Skin epidermis (tissue), 12 donors: Measurements from ENCODE around the gene EPB42.
A peak's percentile ranks its signal among the peaks of the same experiment; 100 is the strongest.

Experiments
- H3K27ac ChIP-seq, 21 experiments: fragments of 200-600 bp; sonication (generic) in 11 of 21; one replicate each; pipeline ENCODE4 v1.5.0; 2020; ENCODE audit warnings: mild to moderate bottlenecking in 3 of 21, inconsistent platforms in 2 of 21, moderate library complexity in 2 of 21
- H3K4me3 ChIP-seq, 7 experiments: fragments of 200-600 bp; sonication (generic) in 2 of 7; one replicate each; pipeline ENCODE4 v1.5.0; 2020; ENCODE audit warnings: inconsistent platforms in 2 of 7, mild to moderate bottlenecking in 2 of 7, moderate library complexity in 1 of 7

EPB42 gene

GRCh38 chr15:43220991-43221403 is at the start of gene EPB42:
EPB42 (minus strand) TSS chr15:43221018; CDS start chr15:43220825, 193 bp downstream.
- Histone ChIP-seq H3K4me3 (no peak within 1 kb of the TSS), H3K27ac (no peak within 1 kb of the TSS)

DNA sequence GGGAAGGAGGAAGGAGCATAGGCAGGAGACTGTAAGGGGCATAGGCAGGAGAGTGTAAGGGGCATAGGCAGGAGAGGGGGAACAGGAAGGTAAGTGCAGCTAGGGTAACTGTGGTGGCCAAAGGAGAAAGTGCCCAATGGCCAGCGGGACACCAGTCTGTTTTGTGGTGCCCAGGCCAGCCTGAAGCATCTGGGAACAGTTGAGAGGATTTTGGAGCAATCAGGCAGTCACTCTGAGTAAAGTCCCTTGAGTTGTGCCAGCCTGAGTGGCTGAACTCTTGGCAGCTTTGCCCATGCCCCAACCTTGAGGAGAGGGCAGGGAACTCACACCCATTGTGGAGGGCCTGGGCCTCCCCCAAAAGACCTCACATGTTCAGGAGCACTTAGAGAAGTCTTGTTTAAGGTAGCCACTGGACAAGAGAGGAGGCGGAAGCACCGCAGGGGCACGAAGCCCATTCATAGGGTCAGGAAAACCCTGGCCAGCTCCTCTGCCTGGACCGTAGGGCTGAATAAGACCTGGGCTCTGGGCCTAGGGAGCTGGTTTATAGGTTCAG is 49.4 kb upstream of the EPB42 start:
- H3K4me3 ChIP-seq, result no peak overlapping the region
- H3K27ac ChIP-seq, result peak overlapping the region in 5 of 21 experiments; percentile 8 to 46 (median 30)

GRCh38 chr15:43268111-43269105 is 47.6 kb upstream of the EPB42 start:
- H3K4me3 ChIP-seq, result no peak overlapping the region
- H3K27ac ChIP-seq, result no peak overlapping the region

DNA sequence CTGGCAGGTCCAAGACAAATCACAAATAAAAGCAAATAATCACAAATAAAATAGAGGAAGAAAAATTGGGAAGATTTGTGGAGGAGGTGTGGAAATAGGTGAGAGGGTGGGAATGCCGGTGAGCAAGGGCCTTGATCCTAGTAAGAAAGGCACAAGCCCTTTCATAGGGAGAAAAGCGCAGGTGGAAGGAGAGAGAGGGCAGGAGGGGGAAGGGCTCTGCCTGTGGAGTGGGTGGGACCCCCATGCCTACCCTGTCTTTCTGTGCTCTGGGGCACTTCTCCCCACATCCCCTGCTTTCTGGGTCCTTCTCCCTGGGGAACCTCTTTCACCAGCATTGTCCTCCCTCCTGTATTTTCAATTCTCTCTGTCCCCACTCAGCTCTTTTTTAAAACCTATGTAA is 46.6 kb upstream of the EPB42 start:
- H3K27ac ChIP-seq, result peak overlapping the region in 7 of 21 experiments; percentile 18 to 60 (median 36)
- H3K4me3 ChIP-seq, result no peak overlapping the region

DNA sequence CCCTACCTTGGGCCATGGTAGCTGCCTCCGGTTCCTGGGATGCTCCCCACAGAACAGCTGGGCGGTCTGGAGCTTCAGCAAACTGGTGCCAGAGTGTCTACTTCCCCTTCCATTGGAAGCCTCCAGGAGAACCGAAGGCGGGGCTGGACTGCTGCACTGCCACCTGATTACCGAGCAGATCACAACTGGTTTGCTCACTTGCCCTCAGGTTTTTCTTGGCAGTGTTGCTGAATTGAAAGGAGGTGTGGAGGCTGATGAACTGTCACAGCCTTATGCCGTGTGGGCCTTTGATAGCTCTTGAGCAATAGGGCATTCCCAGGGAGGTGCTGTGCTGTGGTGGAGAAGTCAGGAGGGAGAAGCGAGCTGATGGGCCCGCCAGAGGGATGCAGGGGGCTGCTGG is 46.0 kb upstream of the EPB42 start, which contains the start of gene TGM5:
TSS of gene TGM5 (minus strand) at position 95 of the 400 bp plus-strand sequence. CDS start at position 16, 79 bp downstream.
- H3K4me3 ChIP-seq, result peak within 1 kb of the TSS in 1 of 7 experiments; percentile 12

GRCh38 chr15:43266386-43266785 is 45.6 kb upstream of the EPB42 start:
- peak overlapping the region in 13 of 21 experiments; percentile 17 to 76 (median 47) for H3K27ac ChIP-seq
- H3K4me3 ChIP-seq, result peak overlapping the region in 1 of 7 experiments; percentile 12

More for the DNA sequence above, 46.0 kb upstream of the EPB42 start, which contains the start of gene TGM5:
- H3K27ac ChIP-seq, result peak within 1 kb of the TSS in 14 of 21 experiments; percentile 17 to 76 (median 52)

- no peak overlapping the region for H3K4me3 ChIP-seq
- H3K27ac ChIP-seq, result no peak overlapping the region
Observed at GRCh38 chr15:43260011-43260615, 39.3 kb upstream of the EPB42 start.

DNA sequence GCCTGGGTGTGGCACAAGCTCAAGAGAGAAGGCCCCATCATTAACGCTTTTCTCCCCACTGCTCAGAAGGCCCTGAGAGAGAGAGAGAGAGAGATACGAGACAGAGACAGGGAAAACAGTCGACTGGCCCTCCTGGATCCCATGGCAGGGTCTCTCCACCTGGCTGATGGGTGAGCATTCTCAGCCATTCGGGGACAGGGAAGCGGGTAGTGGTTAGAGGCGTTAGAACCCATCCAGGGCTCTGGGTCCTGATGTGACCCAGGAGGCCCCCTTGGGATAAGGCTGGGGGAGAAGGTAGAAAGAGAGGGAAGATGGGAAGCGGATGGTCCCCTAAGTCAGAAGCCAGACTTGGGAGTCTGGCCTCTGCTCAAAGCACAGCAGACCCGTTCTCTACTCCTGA is 38.0 kb upstream of the EPB42 start:
- no peak overlapping the region for H3K4me3 ChIP-seq
- no peak overlapping the region for H3K27ac ChIP-seq

DNA sequence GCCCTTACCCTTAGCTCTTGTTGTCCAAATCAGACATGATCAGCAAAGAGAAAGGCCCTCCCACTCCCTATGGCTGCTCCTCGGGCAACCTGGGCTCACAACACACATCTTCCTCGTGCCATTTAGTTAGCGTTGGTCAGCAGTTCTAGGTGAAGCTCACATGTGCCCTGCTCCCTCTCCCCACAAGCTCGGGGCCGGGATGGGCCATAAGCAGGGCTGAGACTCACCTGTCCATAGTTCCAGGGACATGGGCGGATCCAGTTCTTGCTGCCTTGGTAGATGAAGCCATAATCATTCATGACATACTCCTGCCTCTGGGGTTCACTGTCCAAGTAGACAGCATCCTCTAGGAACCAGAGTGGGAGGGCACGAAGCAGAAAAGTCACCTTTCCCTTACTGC is 35.5 kb upstream of the EPB42 start:
- Histone ChIP-seq H3K27ac (no peak overlapping the region), H3K4me3 (no peak overlapping the region)

DNA sequence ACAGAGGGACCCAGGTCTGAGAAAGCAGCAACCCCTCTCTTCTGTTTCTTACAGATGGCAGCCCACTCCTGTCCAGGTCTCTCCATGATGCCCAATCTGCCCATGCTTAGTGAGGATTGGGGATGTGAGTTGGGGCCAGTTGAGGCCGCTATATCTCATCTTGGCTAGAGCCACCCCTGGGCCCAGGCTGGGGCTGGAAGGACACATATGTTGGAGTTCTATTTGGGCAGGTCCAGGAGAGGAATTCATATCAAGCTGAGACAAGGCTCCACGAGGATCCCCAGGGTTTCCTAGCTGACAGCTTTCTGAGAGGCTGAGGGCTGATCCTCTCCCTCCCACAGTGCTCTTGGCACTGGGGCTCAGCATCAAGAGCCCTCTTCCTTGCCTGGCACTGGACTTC is 34.6 kb upstream of the EPB42 start:
- no peak overlapping the region for H3K4me3 ChIP-seq
- H3K27ac ChIP-seq, result no peak overlapping the region

- H3K4me3 ChIP-seq, result no peak overlapping the region
- peak overlapping the region in 2 of 21 experiments; percentile 11 to 40 for H3K27ac ChIP-seq
Observed at GRCh38 chr15:43253431-43254403, 32.9 kb upstream of the EPB42 start.

GRCh38 chr15:43251871-43252250 is 31.0 kb upstream of the EPB42 start:
- no peak overlapping the region for H3K27ac ChIP-seq
- no peak overlapping the region for H3K4me3 ChIP-seq

DNA sequence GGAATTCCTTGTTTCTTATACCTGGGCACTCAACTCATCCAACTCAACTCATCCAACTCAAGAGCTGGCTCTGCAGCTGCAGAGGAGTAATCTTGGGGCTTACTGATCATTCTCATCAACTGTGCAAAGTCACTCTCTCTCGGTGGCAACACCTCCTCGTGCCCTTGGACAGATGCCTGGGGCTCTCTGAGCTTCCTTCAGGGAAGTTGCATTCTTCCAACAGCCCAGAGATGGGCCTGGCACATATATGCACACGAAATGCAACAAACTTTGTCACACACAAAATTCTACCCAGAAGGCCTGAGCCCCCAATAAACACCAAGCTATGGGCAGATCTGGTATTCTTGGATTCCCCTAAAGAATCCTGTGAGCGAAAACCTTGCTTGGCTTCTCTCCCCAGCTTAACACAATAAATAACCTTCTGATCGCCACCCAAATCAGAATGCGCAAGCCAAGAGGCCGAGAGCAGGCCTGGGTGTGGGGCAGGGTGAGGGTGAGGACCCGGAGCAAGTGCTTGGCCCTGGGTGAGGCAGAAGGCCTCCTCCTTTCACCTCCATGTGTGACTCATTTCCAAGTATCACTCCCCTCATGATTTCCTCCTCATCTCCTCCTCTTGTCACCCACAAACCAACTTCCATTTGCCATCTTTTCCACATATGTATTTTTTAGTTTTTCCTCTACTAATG is 30.5 kb upstream of the EPB42 start:
- H3K27ac ChIP-seq, result peak overlapping the region in 3 of 21 experiments; percentile 5 to 51 (median 23)
- no peak overlapping the region for H3K4me3 ChIP-seq

DNA sequence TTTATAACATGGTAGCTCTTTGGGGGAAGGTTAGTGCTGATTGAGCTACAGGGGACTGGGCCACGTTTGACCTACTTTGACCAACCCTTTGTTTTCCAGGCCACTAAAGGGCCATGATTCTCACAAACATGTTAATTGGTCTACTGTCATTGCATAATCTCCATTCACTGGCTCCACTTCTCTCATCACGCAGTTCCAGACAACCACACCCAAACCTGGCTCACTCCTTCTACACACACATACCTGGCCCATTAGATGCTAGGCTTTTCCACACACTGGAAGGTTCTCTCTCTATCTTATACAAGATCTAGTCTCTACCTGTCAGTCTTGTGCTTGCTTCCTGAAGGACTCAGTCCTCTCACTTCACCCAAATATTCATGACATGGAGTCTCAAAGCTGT is 30.0 kb upstream of the EPB42 start:
- H3K4me3 ChIP-seq, result no peak overlapping the region
- H3K27ac ChIP-seq, result peak overlapping the region in 2 of 21 experiments; percentile 51

DNA sequence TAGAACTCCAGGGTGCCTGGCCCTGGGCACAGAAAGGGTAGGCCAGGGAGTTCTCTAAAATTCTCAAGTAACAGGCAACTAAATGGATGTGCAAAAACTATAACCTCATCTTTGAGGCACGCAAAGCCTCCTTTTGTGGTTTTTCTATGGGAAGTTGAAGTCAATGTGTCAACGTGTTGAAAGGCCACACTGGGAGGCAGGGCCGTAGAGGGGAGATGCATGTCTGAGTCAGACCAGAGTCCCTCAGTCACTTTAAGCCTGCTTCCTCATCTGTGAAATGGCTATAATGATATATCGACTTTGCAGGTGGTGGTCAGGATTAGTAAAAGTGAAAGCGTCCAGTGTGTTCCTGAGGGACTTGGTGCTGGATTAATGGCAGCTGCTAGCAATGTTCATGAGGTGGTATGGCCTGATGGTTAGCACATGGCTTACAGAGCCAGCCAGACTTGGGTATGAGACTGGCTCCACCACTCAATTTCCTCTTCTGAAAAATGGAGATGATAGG is 28.9 kb upstream of the EPB42 start:
- H3K27ac ChIP-seq, result peak overlapping the region in 2 of 21 experiments; percentile 7 to 51
- no peak overlapping the region for H3K4me3 ChIP-seq

- H3K27ac ChIP-seq, result peak overlapping the region in 1 of 21 experiments; percentile 7
- no peak overlapping the region for H3K4me3 ChIP-seq
Observed at GRCh38 chr15:43249236-43249635, 28.4 kb upstream of the EPB42 start.

DNA sequence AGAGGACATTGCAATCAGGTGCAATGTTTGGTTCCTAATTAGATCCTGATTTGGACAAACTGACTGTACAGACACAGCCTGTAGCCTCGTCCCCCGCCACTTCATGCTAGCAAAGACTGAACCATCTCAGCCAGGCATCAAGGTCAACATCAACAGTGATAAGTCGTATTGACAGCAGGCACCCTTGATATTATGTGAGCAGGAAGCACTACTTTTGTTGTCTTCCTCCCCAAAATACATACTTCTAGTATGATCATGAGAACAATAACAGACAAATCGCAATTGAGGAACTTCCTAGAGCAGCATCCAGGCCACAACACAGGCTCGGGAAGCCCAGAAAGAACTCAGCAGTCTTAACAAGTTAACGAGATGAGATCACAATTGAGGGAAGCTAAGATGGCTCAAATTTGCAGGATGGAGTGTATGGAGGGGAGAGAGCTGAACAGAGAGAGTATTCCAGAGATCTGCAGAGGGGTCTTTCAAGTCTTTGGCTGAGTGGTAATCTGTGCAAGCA is 25.5 kb upstream of the EPB42 start:
- Histone ChIP-seq H3K27ac (no peak overlapping the region), H3K4me3 (no peak overlapping the region)

GRCh38 chr15:43244092-43244491 is 23.3 kb upstream of the EPB42 start:
- Histone ChIP-seq H3K4me3 (no peak overlapping the region), H3K27ac (no peak overlapping the region)
